NT2/D1 (cell line): ENCODE data around the gene STEAP4.

Source experiments
- SUZ12 ChIP-seq: IDR thresholded peaks from 2 replicates; pipeline ENCODE4 v1.6.1; 2011; ENCODE audit not compliant: insufficient read length, insufficient read depth; ENCODE audit errors: extremely low read depth
- YY1 ChIP-seq: IDR thresholded peaks from 2 replicates; pipeline ENCODE4 v1.6.1; 2011; ENCODE audit not compliant: insufficient read length, insufficient read depth
- ZNF274 ChIP-seq: IDR thresholded peaks from 2 replicates; pipeline ENCODE4 v1.6.1; 2011; ENCODE audit warnings: mild to moderate bottlenecking, low read depth, low read length

DNA sequence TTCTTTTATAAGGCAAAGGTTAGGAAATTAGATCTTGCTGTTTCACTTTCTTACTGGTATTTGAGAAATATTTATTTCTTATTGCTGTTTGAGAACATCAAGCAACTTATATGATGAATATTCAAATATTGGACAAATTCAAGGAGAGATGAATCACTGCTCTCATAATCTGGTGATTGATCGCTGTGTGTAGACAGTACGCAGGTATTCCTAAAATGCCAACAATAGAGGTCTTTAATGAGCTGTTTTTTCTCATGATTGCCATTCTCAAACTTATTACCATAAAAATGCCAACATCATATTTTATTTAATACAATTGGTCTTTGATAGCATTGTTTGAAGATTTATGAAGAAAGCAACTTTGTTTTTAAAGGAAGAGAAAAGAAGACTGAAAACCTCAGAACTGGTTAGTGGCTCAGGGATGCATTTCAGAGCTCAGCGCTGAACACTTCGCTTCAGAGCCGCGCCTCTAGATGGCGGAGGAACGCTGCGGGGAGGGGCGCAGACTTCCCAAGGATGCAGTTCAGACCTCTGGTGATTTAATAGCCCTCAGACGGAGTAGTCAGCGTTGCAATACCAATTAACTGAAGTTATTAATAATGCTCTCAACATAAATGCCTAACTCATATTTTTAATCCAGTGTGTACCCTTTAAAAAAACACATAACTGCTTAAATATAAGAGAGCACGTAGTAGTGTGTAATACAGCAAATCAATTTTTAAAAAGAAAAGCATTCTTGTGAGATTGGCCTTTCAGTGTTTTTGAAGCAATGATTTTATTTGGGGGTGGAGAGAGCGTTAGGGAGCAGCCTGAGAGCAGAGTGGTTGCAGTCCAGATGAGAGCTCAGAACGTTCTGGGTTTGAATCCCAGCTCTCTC, 38.5 kb upstream of the STEAP4 start:
- TF ChIP-seq SUZ12 (no peak), ZNF274 (no peak), YY1 (no peak)
